DMS153 treated with DMSO at 0.1 percent for 48 hours (cell line): ENCODE measurements around the gene RNF187.

Source experiments
- DNase-seq: peaks from one replicate; lab custom pipeline; 2025; ENCODE audit not compliant: unreplicated experiment; lab: John Stamatoyannopoulos, UW

The RNF187 gene

DNA sequence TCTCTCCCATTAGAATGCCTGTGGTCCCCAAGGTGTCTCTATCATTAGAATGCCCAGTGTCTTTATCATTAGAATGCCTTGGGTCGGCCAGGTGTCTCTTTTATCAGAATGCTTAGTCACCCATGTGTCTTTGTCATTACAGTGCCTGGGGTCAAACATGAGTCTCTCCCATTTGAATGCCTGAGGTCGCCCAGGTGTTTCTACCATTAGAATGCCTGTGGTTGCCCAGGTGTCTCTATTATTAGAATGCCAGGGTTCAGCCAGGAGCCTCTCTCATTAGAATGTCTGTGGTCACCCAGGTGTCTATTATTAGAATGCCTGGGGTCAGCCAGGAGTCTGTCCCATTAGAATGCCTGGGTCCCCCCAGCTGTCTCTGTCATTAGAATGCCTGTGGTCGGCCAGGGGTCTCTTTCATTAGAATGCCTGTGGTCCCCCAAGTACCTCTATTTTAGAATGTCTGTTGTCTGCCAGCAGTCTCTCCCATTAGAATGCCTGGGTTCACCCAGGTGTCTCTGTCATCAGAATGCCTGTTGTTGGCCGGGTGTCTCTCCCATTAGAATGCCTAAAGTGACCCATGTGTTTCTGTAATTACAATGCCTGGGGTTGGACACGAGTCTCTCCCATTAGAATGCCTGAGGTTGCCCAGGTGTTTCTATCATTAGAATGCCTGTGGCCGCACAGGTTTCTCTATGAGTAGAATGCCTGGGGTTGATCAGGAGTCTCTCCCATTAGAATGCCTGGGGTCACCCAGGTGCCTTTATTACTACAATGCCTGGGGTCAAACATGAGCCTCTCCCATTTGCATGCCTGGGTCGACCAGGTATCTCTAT is 57.1 kb downstream of the RNF187 start:
- DNase-seq: no peak

DNA sequence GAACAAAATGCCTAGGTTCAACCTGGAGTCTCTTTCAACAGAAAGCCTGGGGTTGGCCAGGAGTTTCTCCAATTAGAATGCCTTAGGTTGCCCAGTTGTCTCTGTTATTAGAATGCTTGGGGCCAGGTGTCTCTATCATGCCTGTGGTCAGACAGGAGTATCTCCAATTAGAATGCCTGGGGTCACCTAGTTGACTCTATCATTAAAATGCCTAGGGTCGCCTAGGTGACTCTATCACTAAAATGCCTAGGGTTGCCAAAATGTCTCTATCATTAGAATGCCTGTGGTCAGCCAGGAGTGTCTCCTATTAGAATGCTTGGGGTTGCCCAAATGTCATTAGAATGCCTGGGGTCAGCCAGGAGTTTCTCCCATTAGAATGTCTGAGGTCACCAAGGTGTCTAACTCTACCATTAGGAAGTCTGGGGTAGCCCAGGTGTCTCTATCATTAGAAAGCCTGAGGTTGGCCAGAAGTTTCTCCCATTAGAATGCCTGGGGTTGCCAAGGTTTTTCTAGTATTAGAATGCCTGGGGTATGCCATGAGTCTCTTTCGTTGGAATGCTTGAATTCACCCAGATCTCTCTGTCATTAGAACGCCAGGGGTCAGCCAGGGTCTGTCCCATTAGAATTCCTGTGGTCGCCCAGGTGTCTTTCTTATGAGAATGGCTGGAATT is 57.9 kb downstream of the RNF187 start:
- DNase-seq: no peak
